Thoracic aorta (tissue), 2 donors: ENCODE data around the gene PSMA6. TPM values are rescaled to one million over a fixed set of nuclear protein-coding genes. Genes with fewer than 3 reads are reported as not detected.
"Not testable (repeated sequence)": the region's sequence is repeated elsewhere in the genome, so short reads cannot be mapped to it uniquely, and the experiment has no call there.

Source experiments
- ATAC-seq: fragments of 150-250 bp; one replicate; pipeline ENCODE4 v1.8.0; 2017; ENCODE audit warnings: low read depth; ENCODE audit not compliant: insufficient number of reproducible peaks, low FRiP score
- DNase-seq: peaks from one replicate; pipeline ENCODE4 v3.0.0-alpha.2; 2020; ENCODE audit warnings: low spot score
- H3K27ac ChIP-seq, 2 donors: fragments of 200-600 bp; sonication (generic); 1 replicate in 1 of 2; 2 replicates in 1 of 2; pipeline ENCODE4 v1.5.1; 2016; ENCODE audit warnings: mild to moderate bottlenecking in 2 of 2, moderate library complexity in 2 of 2
- H3K27me3 ChIP-seq: fragments of 200-600 bp; sonication (generic); replicated peaks from 2 replicates; pipeline ENCODE4 v1.6.0; 2016; ENCODE audit warnings: mild to moderate bottlenecking; ENCODE audit not compliant: insufficient read depth
- H3K36me3 ChIP-seq: fragments of 200-600 bp; sonication (generic); one replicate; pipeline ENCODE4 v1.5.1; 2016
- H3K4me1 ChIP-seq, 2 donors: fragments of 200-600 bp; sonication (generic); 1 replicate in 1 of 2; 2 replicates in 1 of 2; pipeline versions ENCODE4 v1.5.1 to v1.6.0; 2016; ENCODE audit warnings: low read depth in 2 of 2, mild to moderate bottlenecking in 1 of 2; ENCODE audit not compliant: control insufficient read depth in 1 of 2
- H3K4me3 ChIP-seq: fragments of 200-600 bp; sonication (generic); 2 replicates; pipeline ENCODE4 v1.5.1; 2016; ENCODE audit warnings: mild to moderate bottlenecking
- H3K9me3 ChIP-seq: fragments of 200-600 bp; sonication (generic); 2 replicates; pipeline ENCODE4 v1.5.1; 2016
- total RNA-seq, 2 donors: library from RNA; depleted of rRNA; stranded (reverse); fragments of >200 nt; gene quantifications; one replicate each; pipeline versions ENCODE4 v1.1.0 to v1.2.3, GENCODE V29; 2016
- TF ChIP-seq, protein P1 (sequence below): fragments of 200-600 bp; sonication (generic); IDR thresholded peaks from one replicate; pipeline ENCODE4 v1.5.1; 2019; ENCODE audit warnings: antibody characterized with exemption

PSMA6 gene
- total RNA-seq, 2 donors from 2014 or later, result 56.5 to 119 TPM

DNA sequence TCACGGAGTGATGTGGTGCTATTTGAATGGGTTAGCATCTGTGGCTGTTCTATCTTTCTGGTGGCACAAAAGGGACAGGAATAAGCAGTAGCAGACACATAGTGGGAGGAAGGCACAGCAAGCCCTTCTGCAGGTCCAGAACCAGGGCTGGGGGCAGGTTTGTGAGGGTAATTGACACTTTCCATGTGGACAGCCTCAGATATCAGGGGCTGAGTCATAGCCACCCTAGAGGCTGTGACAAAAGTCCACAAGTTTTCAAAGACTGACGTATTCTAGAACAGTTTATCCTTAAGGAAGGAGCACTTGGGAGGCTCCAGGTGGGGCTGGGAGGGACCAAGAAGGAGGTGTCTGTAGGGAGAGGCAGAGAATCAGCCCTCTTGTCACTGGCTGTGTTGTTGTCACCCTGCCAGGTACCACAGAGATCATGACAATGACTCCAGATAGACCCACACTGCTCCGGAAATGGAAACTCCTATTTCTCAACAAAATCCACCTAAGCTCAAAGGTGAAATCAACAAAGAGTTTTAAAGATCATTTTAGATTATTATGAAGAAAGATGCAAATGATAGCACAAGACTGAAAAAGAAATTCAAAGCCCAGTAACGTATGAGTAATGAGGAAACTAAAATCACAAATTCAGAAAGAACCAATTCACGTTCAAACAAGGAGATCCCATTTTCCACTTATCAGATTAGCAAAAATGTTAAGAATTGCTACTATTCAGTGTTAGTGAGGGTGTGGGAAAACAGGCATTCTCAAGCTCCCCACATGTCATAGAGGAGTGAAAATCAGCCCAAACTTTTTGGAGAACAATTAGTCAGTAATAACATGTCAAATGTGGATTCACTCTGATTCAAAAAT is 64.0 kb downstream of the PSMA6 start:
- Histone ChIP-seq H3K9me3 (no peaks in the 10 kb centered on the region), H3K36me3 (no peaks in the 10 kb centered on the region), H3K4me3 (no peak overlapping the region), H3K27ac (peak overlapping the region in 1 of 2 donors; percentile 23), H3K4me1 (no peaks in the 10 kb centered on the region), H3K27me3 (no peaks in the 10 kb centered on the region)
- no peak for DNase-seq
- no peak for ATAC-seq
- TF ChIP-seq, protein P1, sequence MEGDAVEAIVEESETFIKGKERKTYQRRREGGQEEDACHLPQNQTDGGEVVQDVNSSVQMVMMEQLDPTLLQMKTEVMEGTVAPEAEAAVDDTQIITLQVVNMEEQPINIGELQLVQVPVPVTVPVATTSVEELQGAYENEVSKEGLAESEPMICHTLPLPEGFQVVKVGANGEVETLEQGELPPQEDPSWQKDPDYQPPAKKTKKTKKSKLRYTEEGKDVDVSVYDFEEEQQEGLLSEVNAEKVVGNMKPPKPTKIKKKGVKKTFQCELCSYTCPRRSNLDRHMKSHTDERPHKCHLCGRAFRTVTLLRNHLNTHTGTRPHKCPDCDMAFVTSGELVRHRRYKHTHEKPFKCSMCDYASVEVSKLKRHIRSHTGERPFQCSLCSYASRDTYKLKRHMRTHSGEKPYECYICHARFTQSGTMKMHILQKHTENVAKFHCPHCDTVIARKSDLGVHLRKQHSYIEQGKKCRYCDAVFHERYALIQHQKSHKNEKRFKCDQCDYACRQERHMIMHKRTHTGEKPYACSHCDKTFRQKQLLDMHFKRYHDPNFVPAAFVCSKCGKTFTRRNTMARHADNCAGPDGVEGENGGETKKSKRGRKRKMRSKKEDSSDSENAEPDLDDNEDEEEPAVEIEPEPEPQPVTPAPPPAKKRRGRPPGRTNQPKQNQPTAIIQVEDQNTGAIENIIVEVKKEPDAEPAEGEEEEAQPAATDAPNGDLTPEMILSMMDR, result no peak

DNA sequence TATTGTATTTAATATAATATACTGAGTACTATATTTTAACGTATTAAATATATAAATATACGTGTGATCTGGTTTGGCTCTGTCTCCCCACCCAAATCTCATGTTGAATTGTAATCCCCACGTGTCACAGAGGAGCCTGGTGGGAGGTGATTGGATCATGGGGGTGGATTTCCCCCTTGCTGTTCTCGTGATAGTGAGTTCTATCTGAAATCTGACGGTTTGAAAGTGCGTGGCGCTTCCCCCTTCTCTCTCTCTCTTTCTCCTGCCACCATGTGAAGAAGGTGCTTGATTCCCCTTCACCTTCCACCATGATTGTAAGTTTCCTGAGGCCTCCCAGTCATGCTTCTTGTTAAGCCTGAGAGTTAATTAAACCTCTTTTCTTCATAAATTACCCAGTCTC is 67.5 kb downstream of the PSMA6 start:
- H3K9me3 ChIP-seq, ATAC-seq: not testable (repeated sequence)

DNA sequence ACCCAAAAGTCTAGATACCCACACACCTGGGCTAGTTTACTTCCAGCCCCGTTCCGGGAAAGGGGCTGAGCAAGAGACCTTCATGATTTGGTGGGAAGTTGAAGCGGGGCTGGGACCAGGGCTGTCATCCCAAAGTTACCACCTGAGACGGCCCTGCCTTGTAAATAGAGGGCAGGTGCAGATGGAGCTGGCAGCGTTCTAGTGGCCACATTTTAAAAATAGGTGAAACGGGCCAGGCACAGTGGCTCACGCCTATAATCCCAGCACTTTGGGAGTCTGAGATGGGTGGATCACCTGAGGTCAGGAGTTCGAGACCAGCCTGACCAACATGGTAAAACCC is 68.9 kb downstream of the PSMA6 start:
- no peak overlapping the region for H3K4me3 ChIP-seq
- H3K36me3 ChIP-seq, result no peaks in the 10 kb centered on the region
- no peak for DNase-seq
- H3K9me3 ChIP-seq, result no peaks in the 10 kb centered on the region
- no peak for ATAC-seq
- no peak overlapping the region for H3K27ac ChIP-seq
- TF ChIP-seq, protein P1, result no peak
- no peaks in the 10 kb centered on the region for H3K27me3 ChIP-seq
- peaks cover 6 to 17% of the 10 kb centered on the region in 2 donors for H3K4me1 ChIP-seq

More for the DNA sequence above, 67.5 kb downstream of the PSMA6 start:
- not testable (repeated sequence) for H3K4me1 ChIP-seq, DNase-seq, H3K27me3 ChIP-seq, H3K27ac ChIP-seq, H3K36me3 ChIP-seq, H3K4me3 ChIP-seq

DNA sequence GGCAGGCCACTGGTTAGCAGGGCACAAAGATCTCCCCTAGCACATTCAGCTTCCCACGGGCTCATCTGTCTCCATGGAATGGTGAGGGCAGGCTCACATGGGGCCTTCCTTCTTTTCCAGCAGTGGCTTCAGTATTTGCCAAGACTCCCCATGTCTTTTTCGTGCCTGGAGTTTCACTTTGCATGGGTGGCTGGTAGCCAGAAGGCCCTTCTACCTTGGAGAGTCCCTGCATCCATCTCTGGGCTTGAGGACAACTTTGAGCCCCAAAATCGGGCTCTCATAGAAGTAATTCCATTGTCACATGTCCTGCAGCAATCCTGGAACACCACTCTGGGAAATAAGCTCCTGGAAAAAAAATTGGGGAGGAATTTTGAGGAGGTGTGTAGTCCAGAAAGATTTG is 70.3 kb downstream of the PSMA6 start:
- TF ChIP-seq, protein P1, result no peak
- ATAC-seq (no peak), DNase-seq (no peak)
- Histone ChIP-seq H3K9me3 (no peaks in the 10 kb centered on the region), H3K27ac (no peak overlapping the region), H3K36me3 (no peaks in the 10 kb centered on the region), H3K4me3 (no peak overlapping the region), H3K27me3 (no peaks in the 10 kb centered on the region), H3K4me1 (peaks cover 6 to 28% of the 10 kb centered on the region in 2 donors)

DNA sequence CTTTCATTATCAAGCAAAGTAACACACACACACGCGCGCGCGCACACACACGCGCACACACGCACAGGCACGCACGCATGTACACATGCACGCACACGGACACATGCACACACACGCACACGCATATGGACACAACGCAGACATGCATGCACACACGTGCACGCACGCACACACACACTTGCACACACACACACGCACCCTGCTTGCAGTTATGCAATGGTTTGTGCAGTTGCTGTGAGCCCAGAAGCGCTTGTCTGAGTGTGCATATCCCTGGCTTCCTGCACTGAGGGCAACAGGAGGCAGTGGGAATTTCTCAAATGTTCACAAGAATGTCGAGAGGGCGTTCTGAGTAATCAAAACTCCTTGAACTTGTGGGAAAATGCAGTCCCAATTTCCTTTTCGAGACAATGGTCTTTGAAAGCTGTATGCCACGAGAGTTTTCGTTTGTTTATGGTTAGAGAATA is 70.8 kb downstream of the PSMA6 start:
- H3K4me1 ChIP-seq, result peaks cover 6 to 33% of the 10 kb centered on the region in 2 donors
- no peak overlapping the region for H3K27ac ChIP-seq
- no peaks in the 10 kb centered on the region for H3K27me3 ChIP-seq
- DNase-seq, result no peak
- H3K36me3 ChIP-seq, result no peaks in the 10 kb centered on the region
- TF ChIP-seq, protein P1, result no peak
- no peak overlapping the region for H3K4me3 ChIP-seq
- ATAC-seq, result no peak
- H3K9me3 ChIP-seq, result no peaks in the 10 kb centered on the region
